Hematopoietic multipotent progenitor cell treated with erythropoietin and hydrocortisone succinate and interleukin-3 and kit ligand, for 6 days (in vitro differentiated cells): ENCODE results near the gene DAPL1.

ENCODE experiments used
- DNase-seq: peaks from one replicate; pipeline ENCODE4 v3.0.0-alpha.2; 2015

DAPL1 gene

GRCh38 chr2:158795195-158795924, at the start of gene DAPL1:
Gene DAPL1 (plus strand): TSS chr2:158795317. CDS start chr2:158795373, 56 bp downstream.
- no peak for DNase-seq

GRCh38 chr2:158745866-158746382, 49.2 kb upstream of the DAPL1 start:
- DNase-seq: no peak

- DNase-seq: no peak
These were observed 48.6 kb upstream of the DAPL1 start for GRCh38 chr2:158746488-158746887.

- DNase-seq: no peak
These were observed 47.8 kb upstream of the DAPL1 start for GRCh38 chr2:158747281-158747680.

GRCh38 chr2:158748926-158749590, 46.1 kb upstream of the DAPL1 start:
- DNase-seq: no peak

DNA sequence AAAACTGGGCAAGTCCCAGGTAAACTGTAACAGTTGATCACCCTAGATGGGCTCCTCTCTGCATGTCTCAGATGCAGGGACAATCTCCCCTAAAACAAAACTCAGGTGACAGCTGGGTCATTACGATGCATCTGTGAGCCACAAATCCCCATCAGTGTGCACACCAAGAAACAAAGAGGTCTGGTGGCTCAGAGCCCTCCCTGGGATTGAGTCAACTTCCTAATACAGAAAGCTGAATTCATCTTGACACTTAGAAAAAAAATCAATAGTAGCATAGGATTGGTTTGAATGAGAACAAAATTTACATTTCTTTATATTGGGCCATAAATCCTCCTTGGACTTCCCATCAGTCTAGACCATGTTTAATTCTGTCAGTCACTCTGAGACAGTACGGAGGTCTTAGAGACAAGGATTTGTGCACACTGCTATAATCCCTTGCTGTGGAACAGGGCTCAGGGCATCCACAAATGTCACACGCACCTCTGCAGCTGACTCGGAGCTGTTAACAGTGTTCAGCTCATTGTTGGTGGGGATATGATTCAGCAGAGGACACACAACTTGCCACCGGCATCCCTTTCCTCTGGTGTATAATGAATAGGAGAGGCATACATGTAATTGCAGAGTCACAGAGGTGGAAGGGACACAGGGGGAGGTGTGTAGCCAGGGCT, 44.5 kb upstream of the DAPL1 start:
- DNase-seq: no peak

DNA sequence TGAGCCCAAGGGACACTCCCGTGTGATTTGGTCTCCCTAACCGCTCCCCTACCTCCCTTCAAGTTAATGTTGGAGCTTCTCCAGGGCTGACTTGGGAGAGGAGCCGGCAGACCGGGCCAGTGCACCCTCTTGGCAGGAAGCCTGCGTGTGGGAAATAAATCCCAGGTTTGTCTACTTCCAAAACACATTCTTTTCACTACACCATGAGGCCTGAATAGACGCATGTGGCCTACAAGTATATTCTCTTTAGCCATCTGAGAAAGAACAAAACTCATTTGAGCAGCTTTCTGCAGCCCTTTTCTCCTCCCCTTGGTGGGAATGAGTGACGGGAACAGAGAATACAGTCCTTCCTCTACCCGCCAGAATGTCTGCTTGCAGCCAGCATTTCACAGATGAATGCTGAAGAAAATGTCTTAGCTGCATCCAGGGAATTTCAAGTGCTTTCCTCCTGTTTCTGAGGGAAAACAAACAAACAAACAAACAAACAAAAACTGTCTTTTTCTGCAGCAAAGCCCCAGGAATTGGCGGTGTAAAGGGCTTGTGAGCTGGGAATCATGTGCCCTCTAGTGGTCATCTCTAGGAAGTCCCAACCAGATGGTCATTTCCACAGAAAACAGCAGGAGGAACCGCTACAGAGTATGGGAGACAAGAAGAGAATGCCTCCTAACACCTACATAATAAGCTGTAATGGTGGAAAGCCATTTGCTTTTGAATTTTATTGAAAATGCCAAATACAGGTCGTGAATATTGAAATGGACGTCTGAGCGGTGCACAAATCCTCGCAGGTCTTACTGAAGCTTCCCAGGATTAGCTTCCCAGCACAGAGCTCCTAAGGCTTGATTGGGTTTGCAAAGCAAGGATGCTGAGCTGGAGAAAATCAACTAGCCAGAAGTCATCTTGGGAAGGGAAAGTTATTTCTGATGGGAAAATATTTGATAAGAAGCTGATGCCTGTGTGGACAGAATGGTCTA, 41.2 kb upstream of the DAPL1 start:
- DNase-seq: peak; percentile 81

DNA sequence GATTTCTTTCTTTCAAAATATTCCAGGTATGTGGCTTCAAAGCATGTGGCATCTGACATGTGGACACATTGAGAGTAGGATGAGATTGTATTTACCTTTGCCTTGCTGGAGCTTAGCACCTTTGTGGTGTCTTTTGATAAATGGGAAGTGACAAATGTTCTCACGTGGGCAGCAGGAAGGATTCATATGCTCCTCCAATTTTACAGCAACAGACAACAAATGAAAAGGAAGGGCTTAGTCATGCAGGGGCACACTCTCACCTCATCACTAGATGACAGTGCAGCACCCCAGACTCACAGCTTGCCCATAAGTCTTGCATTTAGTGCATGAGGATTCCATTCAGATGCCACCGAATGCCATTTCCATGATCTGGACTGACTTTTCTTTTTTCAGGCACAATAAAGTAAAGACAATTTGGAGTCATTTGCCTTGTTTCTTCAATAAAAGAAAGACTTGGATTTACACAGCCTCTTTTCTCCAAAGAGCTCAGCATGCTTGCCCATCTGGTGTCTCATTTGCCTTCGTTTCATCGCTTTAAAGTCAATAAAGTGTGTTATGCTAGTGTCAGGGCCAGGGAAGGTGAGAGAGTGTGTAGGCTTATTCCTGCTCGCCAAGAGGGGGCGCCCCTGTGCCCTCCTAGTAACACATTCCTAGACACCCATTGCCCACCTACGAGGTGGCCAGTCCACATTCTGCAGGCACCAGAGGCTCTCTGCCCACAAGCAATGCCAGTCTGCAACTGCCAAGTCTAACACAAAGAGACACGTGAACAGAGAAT, 39.6 kb upstream of the DAPL1 start:
- peak; percentile 18 for DNase-seq

DNA sequence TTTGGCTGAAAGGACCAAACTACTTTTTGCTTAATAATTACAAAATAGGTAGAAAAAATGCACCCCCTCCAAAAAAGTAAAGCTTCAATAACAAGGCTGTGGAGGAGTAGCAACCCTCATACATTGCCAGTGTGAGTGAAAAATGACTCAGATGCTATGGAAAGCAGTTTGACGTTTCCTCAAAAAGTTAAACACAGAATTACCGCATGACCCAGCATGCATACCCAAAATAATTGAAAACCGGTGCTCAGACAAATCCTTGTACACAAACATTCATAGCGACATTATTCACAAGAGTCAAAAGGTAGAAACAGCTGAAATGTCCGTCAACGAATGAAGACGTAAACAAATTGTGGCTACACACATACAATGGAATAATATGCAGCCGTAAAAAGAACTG, 38.8 kb upstream of the DAPL1 start:
- DNase-seq: no peak

DNA sequence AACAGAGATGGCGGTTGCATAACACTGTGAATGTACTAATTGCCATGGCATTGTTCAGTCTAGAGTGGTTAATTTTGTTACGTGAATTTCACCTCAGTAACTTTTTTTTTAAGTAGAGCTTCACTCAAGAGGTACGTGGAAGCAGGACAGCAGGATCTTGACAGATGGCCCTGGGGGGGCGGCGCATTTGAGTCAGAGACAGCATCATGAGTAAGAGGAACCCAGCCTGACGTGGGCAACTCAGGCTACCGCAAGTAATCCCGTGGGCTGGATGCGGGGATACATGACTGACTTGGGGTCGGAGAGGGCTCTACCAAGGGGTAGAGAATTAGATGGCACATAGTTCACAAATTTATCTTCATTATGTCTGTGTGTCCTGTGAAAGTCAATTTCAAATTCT, 38.1 kb upstream of the DAPL1 start:
- DNase-seq: no peak

- DNase-seq: no peak
These were observed 34.2 kb upstream of the DAPL1 start for GRCh38 chr2:158760887-158761286.

- peak; percentile 14 for DNase-seq
These were observed 33.5 kb upstream of the DAPL1 start for GRCh38 chr2:158761621-158762020.

GRCh38 chr2:158762336-158762735, 32.8 kb upstream of the DAPL1 start:
- DNase-seq: no peak

GRCh38 chr2:158766524-158766923, 28.6 kb upstream of the DAPL1 start:
- no peak for DNase-seq

- no peak for DNase-seq
These were observed 22.6 kb upstream of the DAPL1 start for GRCh38 chr2:158772306-158773078.

GRCh38 chr2:158773121-158773520, 22.0 kb upstream of the DAPL1 start:
- DNase-seq: no peak

DNA sequence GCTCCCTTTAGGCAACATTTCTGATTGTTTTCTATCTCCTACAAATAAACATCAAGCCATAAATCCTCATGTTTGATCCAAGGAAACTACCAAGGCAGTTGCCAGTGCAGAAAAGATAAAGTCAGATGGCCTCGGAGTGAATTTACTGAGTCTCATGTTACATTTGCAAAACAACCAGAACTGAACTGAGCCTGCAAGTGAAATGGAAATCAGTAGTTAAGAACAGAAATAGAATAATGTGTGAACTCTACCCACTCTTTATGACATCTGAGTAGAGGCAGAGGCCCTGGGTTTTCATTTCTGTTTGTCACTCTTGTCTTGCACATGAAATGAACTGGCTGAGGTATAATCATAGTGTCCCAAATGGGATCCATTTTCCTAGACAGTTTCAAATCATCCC, 20.4 kb upstream of the DAPL1 start:
- DNase-seq: no peak

GRCh38 chr2:158775273-158776027, 19.7 kb upstream of the DAPL1 start:
- no peak for DNase-seq

- DNase-seq: no peak
These were observed 18.9 kb upstream of the DAPL1 start for GRCh38 chr2:158776231-158776630.

DNA sequence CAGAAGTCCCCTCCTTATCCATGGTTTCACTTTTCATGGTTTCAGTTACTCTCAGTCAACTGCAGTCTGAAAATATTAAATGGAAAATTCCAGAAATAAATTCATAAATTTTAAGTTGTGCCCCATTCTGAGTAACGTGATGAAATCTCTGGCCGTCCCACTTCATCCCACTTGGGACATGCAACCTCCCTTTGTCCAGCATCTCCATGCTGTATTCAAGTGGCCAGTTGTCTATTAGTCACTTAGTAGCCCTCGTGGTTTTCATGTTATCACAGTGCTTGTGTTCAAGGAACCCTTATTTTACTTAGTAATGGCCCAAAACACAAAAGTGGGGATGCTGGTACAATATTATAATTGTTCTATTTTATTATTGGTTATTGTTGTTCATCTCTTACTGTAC, 18.0 kb upstream of the DAPL1 start:
- DNase-seq: no peak
